H1 (cell line): Measurements from ENCODE around the gene ITGB5. TPM values are rescaled to one million over a fixed set of nuclear protein-coding genes. Genes with fewer than 3 reads are reported as not detected.

ENCODE experiments used
- CTCF ChIA-PET: fragments of 300-600 bp; sonication (Branson Sonifier 250); formaldehyde crosslinking; loops from one replicate; lab custom pipeline; 2021; ENCODE audit not compliant: partially characterized antibody; lab: Charles Lee
- POLR2A ChIA-PET: fragments of 300-600 bp; sonication (Branson Sonifier 250); formaldehyde crosslinking; loops from one replicate; lab custom pipeline; 2021; ENCODE audit warnings: inconsistent platforms; ENCODE audit not compliant: partially characterized antibody; lab: Charles Lee
- DNase-seq, 2 experiments: peaks; one replicate each; pipeline versions ENCODE4 v3.0.0 to v3.0.0-alpha.2; 2010 to 2022; ENCODE audit warnings: low spot score in 2 of 2, low read depth in 1 of 2, mixed read lengths in 1 of 2
- FAIRE-seq: peaks from 2 replicates; lab custom pipeline; 2011; peaks lifted over from hg19 to GRCh38; lab: Jason Lieb, UNC
- H2AFZ ChIP-seq: 2 replicates; pipeline ENCODE4 v1.8.1; 2012; ENCODE audit warnings: low read length, inconsistent platforms
- H2AK5ac ChIP-seq: 2 replicates; pipeline ENCODE4 v1.6.1; 2013; ENCODE audit warnings: low read depth, low read length
- H2BK120ac ChIP-seq: replicated peaks from 2 replicates; pipeline ENCODE3; 2013; ENCODE audit warnings: low read depth, low read length, inconsistent platforms
- H2BK12ac ChIP-seq: 2 replicates; pipeline ENCODE4 v1.6.1; 2013; ENCODE audit warnings: low read depth, low read length
- H2BK15ac ChIP-seq: 2 replicates; pipeline ENCODE4 v1.6.1; 2013; ENCODE audit warnings: low read length
- H2BK20ac ChIP-seq: 2 replicates; pipeline ENCODE4 v1.6.1; 2013; ENCODE audit warnings: low read length
- H2BK5ac ChIP-seq: 2 replicates; pipeline ENCODE4 v1.6.1; 2013; ENCODE audit warnings: low read depth, low read length
- H3K14ac ChIP-seq: 2 replicates; pipeline ENCODE4 v1.6.1; 2013; ENCODE audit warnings: inconsistent platforms; ENCODE audit not compliant: insufficient read length
- H3K18ac ChIP-seq: 2 replicates; pipeline ENCODE4 v1.6.1; 2013; ENCODE audit warnings: low read length; ENCODE audit errors: extremely low read depth
- H3K23ac ChIP-seq: 2 replicates; pipeline ENCODE4 v1.6.1; 2013; ENCODE audit warnings: inconsistent platforms; ENCODE audit not compliant: insufficient read length
- H3K23me2 ChIP-seq: 2 replicates; pipeline ENCODE4 v1.6.1; 2013; ENCODE audit warnings: low read depth, low read length
- H3K27ac ChIP-seq: 2 replicates; pipeline ENCODE4 v1.6.1; 2011; ENCODE audit warnings: low read depth, low read length, inconsistent platforms
- H3K27me3 ChIP-seq, 4 experiments: replicated peaks in 1 of 4; 1 replicate in 1 of 4; 2 replicates in 3 of 4; pipeline versions ENCODE4 v1.6.1 to v1.8.1; 2011 to 2013; ENCODE audit warnings: low read length in 3 of 4, mild to moderate bottlenecking in 3 of 4, inconsistent platforms in 2 of 4, mixed read lengths in 2 of 4, moderate library complexity in 1 of 4; ENCODE audit not compliant: control insufficient read depth in 3 of 4, insufficient read depth in 3 of 4; ENCODE audit errors: extremely low read depth in 1 of 4
- H3K36me3 ChIP-seq, 4 experiments: 2 replicates each; pipeline versions ENCODE4 v1.6.1 to v1.8.1; 2011 to 2013; ENCODE audit warnings: mild to moderate bottlenecking in 4 of 4, low read length in 3 of 4, moderate library complexity in 2 of 4, control low read depth in 1 of 4, inconsistent platforms in 1 of 4; ENCODE audit not compliant: insufficient read depth in 4 of 4, control insufficient read depth in 2 of 4
- H3K4ac ChIP-seq: replicated peaks from 2 replicates; pipeline ENCODE3; 2013; ENCODE audit warnings: low read length, low read depth, mixed read lengths, inconsistent platforms; ENCODE audit not compliant: insufficient read length
- H3K4me1 ChIP-seq, 4 experiments: replicated peaks in 1 of 4; 1 replicate in 1 of 4; 2 replicates in 3 of 4; pipeline versions ENCODE4 v1.6.1 to v1.8.1; 2011 to 2013; ENCODE audit warnings: low read length in 3 of 4, inconsistent platforms in 2 of 4, mixed read lengths in 1 of 4; ENCODE audit not compliant: insufficient read depth in 4 of 4, control insufficient read depth in 3 of 4
- H3K4me2 ChIP-seq, 2 experiments: 2 replicates each; pipeline versions ENCODE4 v1.6.1 to v1.8.1; 2011 to 2013; ENCODE audit warnings: low read depth in 2 of 2, low read length in 2 of 2, control low read depth in 1 of 2, inconsistent platforms in 1 of 2, mild to moderate bottlenecking in 1 of 2; ENCODE audit not compliant: insufficient read depth in 1 of 2
- H3K4me3 ChIP-seq, 4 experiments: fragments of 200-600, 300-600 bp in 1 of 4; sonication (generic), shearing (Covaris generic), sonication (Bioruptor Twin) in 1 of 4; 2 replicates each; pipeline versions ENCODE4 v1.5.1 to v1.8.1; 2011 to 2016; ENCODE audit warnings: low read length in 4 of 4, low read depth in 3 of 4, control low read depth in 2 of 4, inconsistent platforms in 2 of 4, mild to moderate bottlenecking in 2 of 4, mixed read lengths in 1 of 4, moderate library complexity in 1 of 4; ENCODE audit not compliant: insufficient read depth in 2 of 4; ENCODE audit errors: extremely low read depth in 1 of 4
- H3K56ac ChIP-seq: replicated peaks from 2 replicates; pipeline ENCODE3; 2013; ENCODE audit warnings: low read depth, mild to moderate bottlenecking, mixed read lengths, low read length, inconsistent platforms; ENCODE audit not compliant: insufficient read length
- H3K79me1 ChIP-seq: 2 replicates; pipeline ENCODE4 v1.6.1; 2013; ENCODE audit warnings: low read depth, low read length, control low read depth
- H3K79me2 ChIP-seq, 2 experiments: 2 replicates each; pipeline versions ENCODE4 v1.6.1 to v1.8.1; 2012 to 2013; ENCODE audit warnings: low read length in 2 of 2, mild to moderate bottlenecking in 2 of 2, inconsistent platforms in 1 of 2; ENCODE audit not compliant: insufficient read depth in 2 of 2, control insufficient read depth in 1 of 2
- H3K9ac ChIP-seq, 4 experiments: replicated peaks in 1 of 4; 1 replicate in 1 of 4; 2 replicates in 3 of 4; pipeline versions ENCODE4 v1.6.1 to v1.8.1; 2011 to 2013; ENCODE audit warnings: low read depth in 3 of 4, low read length in 3 of 4, control low read depth in 2 of 4, mild to moderate bottlenecking in 2 of 4, moderate library complexity in 2 of 4, inconsistent platforms in 1 of 4; ENCODE audit errors: extremely low read depth in 1 of 4
- H3K9me3 ChIP-seq, 2 experiments: 2 replicates each; pipeline versions ENCODE4 v1.6.1 to v1.8.1; 2012 to 2013; ENCODE audit warnings: mild to moderate bottlenecking in 2 of 2, moderate library complexity in 2 of 2, control low read depth in 1 of 2, inconsistent platforms in 1 of 2, low read depth in 1 of 2, low read length in 1 of 2, mixed read lengths in 1 of 2; ENCODE audit not compliant: insufficient read depth in 2 of 2
- H4K20me1 ChIP-seq, 2 experiments: replicated peaks in 1 of 2; 2 replicates each; pipeline versions ENCODE3 to v1.8.1; 2011 to 2013; ENCODE audit warnings: inconsistent platforms in 2 of 2, low read length in 2 of 2, mild to moderate bottlenecking in 1 of 2; ENCODE audit not compliant: insufficient read depth in 2 of 2, control insufficient read depth in 1 of 2
- H4K5ac ChIP-seq: 2 replicates; pipeline ENCODE4 v1.6.1; 2013; ENCODE audit warnings: low read length, low read depth, mixed read lengths, inconsistent platforms; ENCODE audit not compliant: insufficient read length
- H4K8ac ChIP-seq: 2 replicates; pipeline ENCODE4 v1.8.0; 2013; ENCODE audit warnings: mild to moderate bottlenecking, moderate library complexity, low read length, inconsistent platforms; ENCODE audit not compliant: insufficient read depth; ENCODE audit errors: extremely low read depth
- H4K91ac ChIP-seq: replicated peaks from 2 replicates; pipeline ENCODE3; 2013; ENCODE audit warnings: low read length, mixed read lengths, inconsistent platforms; ENCODE audit not compliant: insufficient read length
- EGR1 ChIP-seq: IDR thresholded peaks from 2 replicates; pipeline ENCODE4 v1.6.1; 2011; ENCODE audit warnings: low read depth, low read length, borderline replicate concordance
- GABPA ChIP-seq: IDR thresholded peaks from 2 replicates; pipeline ENCODE4 v1.6.1; 2011; ENCODE audit warnings: mild to moderate bottlenecking, low read length, moderate library complexity, borderline replicate concordance; ENCODE audit not compliant: insufficient read depth
- JUND ChIP-seq: IDR thresholded peaks from 2 replicates; pipeline ENCODE4 v1.6.1; 2011; ENCODE audit warnings: mild to moderate bottlenecking, improper control_type of control experiment, low read length
- MAX ChIP-seq: IDR thresholded peaks from 2 replicates; pipeline ENCODE4 v1.6.1; 2012; ENCODE audit warnings: inconsistent platforms
- RFX5 ChIP-seq: IDR thresholded peaks from 2 replicates; pipeline ENCODE4 v1.6.1; 2011; ENCODE audit warnings: low read depth, low read length, improper control_type of control experiment, borderline replicate concordance
- TAF1 ChIP-seq: IDR thresholded peaks from 2 replicates; pipeline ENCODE4 v1.6.1; 2011; ENCODE audit warnings: mild to moderate bottlenecking, low read depth, low read length
- WGBS, 2 experiments: shearing (Covaris generic) in 1 of 2; methylation state at CpG; one replicate each; pipeline versions ENCODE4 v1.1.6 to v1.1.7; 2013 to 2015; ENCODE audit warnings: low lambda C conversion rate in 2 of 2, mixed read lengths in 2 of 2, inconsistent platforms in 1 of 2, low coverage in 1 of 2, missing lambda C conversion rate in 1 of 2; ENCODE audit not compliant: insufficient replicate concordance in 2 of 2, insufficient coverage in 1 of 2, insufficient read length in 1 of 2; ENCODE audit errors: extremely low coverage in 1 of 2, missing lambda C conversion rate in 1 of 2; 5-methylcytosine and 5-hydroxymethylcytosine counted together
- polyA plus RNA-seq, 7 experiments: library from polyadenylated mRNA; depleted of rRNA in 3 of 7; stranded (reverse) in 5 of 7; unstranded in 2 of 7; fragments of >200 nt in 5 of 7; fragments of 200-250 nt in 2 of 7; gene quantifications; 1 replicate in 5 of 7; 2 replicates in 1 of 7; 4 replicates in 1 of 7; pipeline versions ENCODE4 v1.2.1 to v1.2.3, GENCODE V29; 2011 to 2013; ENCODE audit warnings: missing spikeins in 2 of 7, mixed read lengths in 2 of 7
- total RNA-seq: library from RNA; stranded (reverse); fragmentation: NEBNext Ultra II Directional; extraction: Animal tissue kit (Norgen Biotek cat#: 25700); gene quantifications from 2 replicates; pipeline ENCODE4 v1.2.1, GENCODE V29; 2021
- TF ChIP-seq, protein P1 (sequence below): IDR thresholded peaks from 2 replicates; pipeline ENCODE4 v1.6.1; 2011; ENCODE audit warnings: low read length, improper control_type of control experiment

ITGB5 gene
- total and polyA plus RNA-seq, 2 of the 8 experiments (the other 6 are each of a cell fraction or from before 2014, with no cell fraction given) = 101 to 268 TPM

DNA sequence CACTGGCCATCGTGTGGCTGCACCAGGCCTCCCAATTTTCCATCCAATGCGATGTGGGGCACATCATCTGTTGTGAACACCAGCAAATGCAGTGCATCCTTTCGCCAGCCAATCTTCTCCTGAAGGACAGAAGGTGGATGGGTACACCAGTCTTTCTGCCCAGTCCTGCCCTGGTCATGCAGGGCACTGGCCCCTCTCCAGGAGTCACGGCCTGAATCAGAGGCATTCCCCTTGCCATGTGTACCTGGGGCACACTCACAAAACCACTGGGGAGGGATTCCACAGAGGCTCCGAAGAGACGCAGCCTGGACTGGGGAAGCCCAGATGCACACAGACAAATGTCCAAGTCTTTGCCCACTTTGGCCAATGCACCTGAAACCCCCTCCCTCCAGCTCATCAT lies 65.8 kb downstream of the ITGB5 start:
- Histone ChIP-seq H2BK15ac (0 out of 2 replicates have a peak overlapping the region, but pooled peaks have one; percentile 32), H4K20me1 (no peaks in the 10 kb centered on the region), H2AK5ac (no peak overlapping the region), H2BK20ac (no peak overlapping the region), H3K27me3 (no peaks in the 10 kb centered on the region; a peak in 1 of 7 replicates), H3K4me1 (peaks cover 0 to 5% (median 3%) of the 10 kb centered on the region in 4 experiments; a peak in 4 of 7 replicates), H3K36me3 (peaks cover 4 to 12% (median 5%) of the 10 kb centered on the region in 4 experiments; a peak in 6 of 8 replicates), H2BK12ac (peak overlapping the region; percentile 65; the same call in 1 of the 2 replicates), H3K27ac (no peak overlapping the region), H3K23ac (no peak overlapping the region), H4K5ac (no peak overlapping the region), H3K14ac (no peak overlapping the region), H2BK5ac (peak overlapping the region; percentile 11), H3K79me2 (0 out of 4 replicates have a peak, but pooled peaks cover 0 to 3% of the 10 kb centered on the region in 2 experiments), H4K91ac (no peak overlapping the region), H4K8ac (no peak overlapping the region), H2AFZ (no peak overlapping the region), H3K23me2 (no peaks in the 10 kb centered on the region), H3K4me2 (no peak overlapping the region), H3K4me3 (no peak overlapping the region), H3K9ac (no peak overlapping the region), H3K4ac (no peak overlapping the region), H3K79me1 (no peaks in the 10 kb centered on the region; the same call in 1 of the 2 replicates), H2BK120ac (no peak overlapping the region), H3K18ac (0 out of 2 replicates have a peak overlapping the region, but pooled peaks have one; percentile 19), H3K9me3 (no peaks in the 10 kb centered on the region), H3K56ac (no peak overlapping the region)
- 98% methylated on average over 6 of the region's 6 CpGs; no CpG with 5 or more reads in 1 of the 2 experiments for WGBS, 2 experiments
- FAIRE-seq (no peak), DNase-seq (no peak)
- ChIA-PET CTCF (interaction anchor here (2.9 to 3.4 kb wide), 2 partner anchors 34 to 60 kb away, joined by 11 to 12 read pairs; no protein-coding TSS in a partner anchor), POLR2A (interaction anchor here (1.6 to 1.9 kb wide), 2 partner anchors 8 to 60 kb away, joined by 4 to 5 read pairs; no protein-coding TSS in a partner anchor)
- no peak for TF ChIP-seq RFX5
- TF ChIP-seq JUND = no peak
- no peak for TF ChIP-seq EGR1
- TF ChIP-seq MAX = no peak
- TF ChIP-seq, protein P1, sequence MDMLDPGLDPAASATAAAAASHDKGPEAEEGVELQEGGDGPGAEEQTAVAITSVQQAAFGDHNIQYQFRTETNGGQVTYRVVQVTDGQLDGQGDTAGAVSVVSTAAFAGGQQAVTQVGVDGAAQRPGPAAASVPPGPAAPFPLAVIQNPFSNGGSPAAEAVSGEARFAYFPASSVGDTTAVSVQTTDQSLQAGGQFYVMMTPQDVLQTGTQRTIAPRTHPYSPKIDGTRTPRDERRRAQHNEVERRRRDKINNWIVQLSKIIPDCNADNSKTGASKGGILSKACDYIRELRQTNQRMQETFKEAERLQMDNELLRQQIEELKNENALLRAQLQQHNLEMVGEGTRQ = no peak
- TF ChIP-seq GABPA = no peak
- TF ChIP-seq TAF1 = no peak
